Measurements from ENCODE around the gene IRS1. TPM values are rescaled to one million over a fixed set of nuclear protein-coding genes. Genes with fewer than 3 reads are reported as not detected.

IRS1 gene
- total RNA-seq, 1 experiment from 2014 or later, result 38.8 TPM

- intact Hi-C loops (cut with micrococcal nuclease), result loop anchor here (1.0 to 2.0 kb wide), 5 partner anchors 616 to 1064 kb away; no protein-coding TSS in a partner anchor
- no TSS peak for BruUV-seq (replicated peaks)
- ATAC-seq, result peak; percentile 43
- peaks cover 50% of the 10 kb centered on the region for H3K79me2 ChIP-seq (ENCODE audit: low read length)
- no peaks in the 10 kb centered on the region for H3F3A ChIP-seq (ENCODE audit: low read length, unreplicated experiment)
- H3K27me3 ChIP-seq (ENCODE audit: low read length), result no peaks in the 10 kb centered on the region
- H3K36me3 ChIP-seq (ENCODE audit: low read depth, low read length), result peaks cover 18% of the 10 kb centered on the region
- peak; percentile 86 for DNase-seq
- H3K9me2 ChIP-seq (replicated peaks; ENCODE audit: low read length), result no peaks in the 10 kb centered on the region
- H3K9me3 ChIP-seq (ENCODE audit: low read length), result no peaks in the 10 kb centered on the region
- CTCF ChIA-PET, result interaction anchor here (0.6 to 1.1 kb wide), 2 partner anchors 912 to 1136 kb away, joined by 3 to 9 read pairs; no protein-coding TSS in a partner anchor
- POLR2A ChIA-PET (ENCODE audit: unreplicated experiment), result interaction anchor here (0.7 to 0.8 kb wide), 2 partner anchors 16 to 1864 kb away, joined by 3 to 4 read pairs; no protein-coding TSS in a partner anchor
- H3K4me1 ChIP-seq (ENCODE audit: insufficient read depth, low read length), result peaks cover 26% of the 10 kb centered on the region
- H3K9ac ChIP-seq (ENCODE audit: low read length), result peak overlapping the region; percentile 96
- peak overlapping the region; percentile 88 for H3K4me2 ChIP-seq (ENCODE audit: low read length)
- no peak for TF ChIP-seq EZH2 (IDR thresholded peaks at IDR 0.05; ENCODE audit: low read length, unreplicated experiment)
- TF ChIP-seq EZH2phosphoT487 (IDR thresholded peaks at IDR 0.05; ENCODE audit: borderline replicate concordance, low read length), result no peak
- TF ChIP-seq, protein P1, sequence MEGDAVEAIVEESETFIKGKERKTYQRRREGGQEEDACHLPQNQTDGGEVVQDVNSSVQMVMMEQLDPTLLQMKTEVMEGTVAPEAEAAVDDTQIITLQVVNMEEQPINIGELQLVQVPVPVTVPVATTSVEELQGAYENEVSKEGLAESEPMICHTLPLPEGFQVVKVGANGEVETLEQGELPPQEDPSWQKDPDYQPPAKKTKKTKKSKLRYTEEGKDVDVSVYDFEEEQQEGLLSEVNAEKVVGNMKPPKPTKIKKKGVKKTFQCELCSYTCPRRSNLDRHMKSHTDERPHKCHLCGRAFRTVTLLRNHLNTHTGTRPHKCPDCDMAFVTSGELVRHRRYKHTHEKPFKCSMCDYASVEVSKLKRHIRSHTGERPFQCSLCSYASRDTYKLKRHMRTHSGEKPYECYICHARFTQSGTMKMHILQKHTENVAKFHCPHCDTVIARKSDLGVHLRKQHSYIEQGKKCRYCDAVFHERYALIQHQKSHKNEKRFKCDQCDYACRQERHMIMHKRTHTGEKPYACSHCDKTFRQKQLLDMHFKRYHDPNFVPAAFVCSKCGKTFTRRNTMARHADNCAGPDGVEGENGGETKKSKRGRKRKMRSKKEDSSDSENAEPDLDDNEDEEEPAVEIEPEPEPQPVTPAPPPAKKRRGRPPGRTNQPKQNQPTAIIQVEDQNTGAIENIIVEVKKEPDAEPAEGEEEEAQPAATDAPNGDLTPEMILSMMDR (conservative IDR thresholded peaks at IDR 0.05; ENCODE audit: low read depth, low read length), result no peak
- H3K4me3 ChIP-seq (ENCODE audit: low read length), result peak overlapping the region; percentile 88
- H2AFZ ChIP-seq (ENCODE audit: low read length), result peak overlapping the region; percentile 82
- H4K20me1 ChIP-seq (ENCODE audit: low read length), result no peaks in the 10 kb centered on the region
- H3K27ac ChIP-seq (ENCODE audit: low read length), result peak overlapping the region; percentile 88
These were observed 1.5 kb upstream of the IRS1 start for GRCh38 chr2:226800941-226801784.

DNA sequence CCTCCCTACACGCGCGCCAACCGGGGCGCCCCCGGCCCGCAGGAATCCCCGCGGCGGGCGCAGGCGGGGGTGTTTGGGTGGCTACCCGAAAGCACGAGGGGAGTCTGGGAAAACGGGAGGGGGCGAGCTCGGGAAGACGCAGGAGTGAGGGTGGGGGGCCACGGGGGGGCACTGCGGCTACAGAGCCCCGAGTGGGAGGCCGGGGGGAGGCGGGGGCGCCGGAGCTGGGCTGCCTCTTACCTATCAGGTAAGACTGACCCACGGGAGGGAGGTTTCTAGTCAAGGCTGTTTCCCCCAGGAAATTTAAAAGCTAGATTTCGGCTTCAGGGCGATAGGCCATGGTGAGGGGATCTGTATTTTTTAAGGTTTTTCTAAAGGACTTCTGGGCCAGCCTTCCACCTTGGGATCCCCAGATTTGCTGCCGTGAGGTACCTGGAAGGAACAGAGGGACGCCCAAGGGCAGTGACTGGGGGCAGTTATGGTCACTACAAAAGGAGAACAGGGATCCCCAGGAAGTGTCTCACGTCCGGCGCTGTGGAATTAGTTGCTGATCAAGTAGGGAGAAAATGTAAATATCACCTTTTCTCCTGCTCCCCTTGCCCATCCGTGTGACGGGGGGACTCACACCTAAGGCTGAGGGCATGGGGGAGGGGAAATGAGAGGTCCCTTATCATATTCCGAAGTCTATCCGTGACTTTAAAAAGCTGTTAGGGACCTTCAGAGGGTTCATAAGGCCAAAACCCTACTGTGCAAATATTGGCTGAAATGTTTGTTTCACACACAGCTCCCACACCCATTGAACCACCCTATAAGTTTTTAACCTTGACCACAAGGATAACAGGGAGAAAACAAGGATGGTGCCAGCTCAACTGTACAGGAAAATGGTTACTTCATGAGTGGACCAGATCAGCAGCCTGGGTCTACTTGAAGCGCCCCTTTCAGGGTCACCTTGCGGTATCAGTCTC is 638 bp upstream of the IRS1 start:
- no TSS peak for BruUV-seq (replicated peaks)
- Histone ChIP-seq H3K27ac (ENCODE audit: low read length) (peak overlapping the region; percentile 88), H3K4me3 (ENCODE audit: low read length) (peak overlapping the region; percentile 88), H3F3A (ENCODE audit: low read length, unreplicated experiment) (no peaks in the 10 kb centered on the region), H3K4me2 (ENCODE audit: low read length) (peak overlapping the region; percentile 88), H3K9ac (ENCODE audit: low read length) (peak overlapping the region; percentile 96), H2AFZ (ENCODE audit: low read length) (peak overlapping the region; percentile 82), H3K9me3 (ENCODE audit: low read length) (no peaks in the 10 kb centered on the region), H3K79me2 (ENCODE audit: low read length) (peaks cover 59% of the 10 kb centered on the region), H3K9me2 (replicated peaks; ENCODE audit: low read length) (no peaks in the 10 kb centered on the region), H3K4me1 (ENCODE audit: insufficient read depth, low read length) (peaks cover 34% of the 10 kb centered on the region), H4K20me1 (ENCODE audit: low read length) (no peaks in the 10 kb centered on the region), H3K27me3 (ENCODE audit: low read length) (no peaks in the 10 kb centered on the region), H3K36me3 (ENCODE audit: low read depth, low read length) (peaks cover 24% of the 10 kb centered on the region)
- TF ChIP-seq EZH2phosphoT487 (IDR thresholded peaks at IDR 0.05; ENCODE audit: borderline replicate concordance, low read length), result no peak
- TF ChIP-seq EZH2 (IDR thresholded peaks at IDR 0.05; ENCODE audit: low read length, unreplicated experiment), result no peak
- TF ChIP-seq, protein P1 (conservative IDR thresholded peaks at IDR 0.05; ENCODE audit: low read depth, low read length), result peak; percentile 31; the same call in 1 of the 2 replicates
- intact Hi-C loops (cut with micrococcal nuclease), result loop anchor here (1.0 to 10.0 kb wide), 8 partner anchors 185 to 1063 kb away; no protein-coding TSS in a partner anchor
- ChIA-PET CTCF (interaction anchor here (0.6 to 1.5 kb wide), 5 partner anchors 324 to 1135 kb away, joined by 3 to 5 read pairs (median 3); no protein-coding TSS in a partner anchor), POLR2A (ENCODE audit: unreplicated experiment) (interaction anchor here (0.7 kb wide), 2 partner anchors 17 to 589 kb away, joined by 3 to 6 read pairs; no protein-coding TSS in a partner anchor)
- DNase-seq (peak; percentile 54), ATAC-seq (peak; percentile 6)

Data from PC-3 (cell line).